ENCODE data around the gene HOXC12.

The HOXC12 gene

GRCh38 chr12:54007538-54008259 lies 53.0 kb downstream of the HOXC12 start:
- no peak for TF ChIP-seq CTCF (IDR thresholded peaks at IDR 0.05; ENCODE audit: borderline replicate concordance, control extremely low read depth, extremely low read depth, insufficient read depth, missing control alignments)
- no peak for DNase-seq (ENCODE audit: low spot score)
- in situ Hi-C loops (cut with MboI; ENCODE audit: low sequenced_read_pairs, unreplicated experiment) = no loop called here

GRCh38 chr12:54008260-54008552 lies 53.5 kb downstream of the HOXC12 start:
- no peak for TF ChIP-seq CTCF (IDR thresholded peaks at IDR 0.05; ENCODE audit: borderline replicate concordance, control extremely low read depth, extremely low read depth, insufficient read depth, missing control alignments)
- in situ Hi-C loops (cut with MboI; ENCODE audit: low sequenced_read_pairs, unreplicated experiment) = no loop called here
- DNase-seq (ENCODE audit: low spot score) = no peak
